Caco-2 (cell line): ENCODE measurements around the gene GRK3. TPM values are rescaled to one million over a fixed set of nuclear protein-coding genes. Genes with fewer than 3 reads are reported as not detected.
"Not testable (repeated sequence)": the region's sequence is repeated elsewhere in the genome, so short reads cannot be mapped to it uniquely, and the experiment has no call there.

ENCODE experiments used
- BruUV-seq: library from RNA; stranded (reverse); fragments of 400-500 nt; replicated peaks from 2 replicates; lab custom pipeline; 2021; lab: Mats Ljungman, UMichigan
- CTCF ChIA-PET: fragments of 300-600 bp; sonication (Branson Sonifier 250); formaldehyde crosslinking; loops from one replicate; lab custom pipeline; 2022; ENCODE audit warnings: antibody characterized with exemption; lab: Charles Lee
- POLR2A ChIA-PET: fragments of 300-600 bp; sonication (Branson Sonifier 250); formaldehyde crosslinking; loops from one replicate; lab custom pipeline; 2022; ENCODE audit warnings: antibody characterized with exemption; lab: Charles Lee
- DNase-seq, 2 experiments: peaks; one replicate each; pipeline versions ENCODE4 v3.0.0 to v3.0.0-alpha.2; 2020 to 2022
- H3K27me3 ChIP-seq: replicated peaks from 2 replicates; pipeline ENCODE4 v1.6.0; 2011; ENCODE audit warnings: low read length; ENCODE audit not compliant: control insufficient read depth, insufficient read depth
- H3K36me3 ChIP-seq: 2 replicates; pipeline ENCODE4 v1.5.1; 2011; ENCODE audit warnings: low read length; ENCODE audit not compliant: control insufficient read depth, insufficient read depth
- H3K4me1 ChIP-seq: fragments of 250-450 bp; sonication (Bioruptor Pico); 2 replicates; pipeline ENCODE4 v1.5.1; 2020; ENCODE audit warnings: mild to moderate bottlenecking
- H3K4me3 ChIP-seq: 2 replicates; pipeline ENCODE4 v1.5.1; 2011; ENCODE audit warnings: low read depth, mild to moderate bottlenecking, control low read depth, low read length
- H3K9me3 ChIP-seq: fragments of 250-450 bp; sonication (Bioruptor Pico); 2 replicates; pipeline ENCODE4 v1.5.1; 2020; ENCODE audit warnings: mild to moderate bottlenecking, moderate library complexity
- H3K27ac Mint-ChIP-seq: one replicate; pipeline ENCODE4 v1.8.0; 2022; ENCODE audit warnings: mixed read lengths; ENCODE audit not compliant: unreplicated experiment
- H3K27me3 Mint-ChIP-seq: one replicate; pipeline ENCODE4 v1.8.0; 2022; ENCODE audit warnings: mixed read lengths; ENCODE audit not compliant: insufficient read depth, unreplicated experiment
- H3K36me3 Mint-ChIP-seq: one replicate; pipeline ENCODE4 v1.8.0; 2022; ENCODE audit warnings: mild to moderate bottlenecking, mixed read lengths; ENCODE audit not compliant: insufficient read depth, unreplicated experiment
- H3K4me1 Mint-ChIP-seq: one replicate; pipeline ENCODE4 v1.8.0; 2022; ENCODE audit warnings: low read depth, mixed read lengths; ENCODE audit not compliant: unreplicated experiment
- H3K4me3 Mint-ChIP-seq: one replicate; pipeline ENCODE4 v1.8.0; 2022; ENCODE audit warnings: mild to moderate bottlenecking, moderate library complexity, mixed read lengths; ENCODE audit not compliant: unreplicated experiment
- H3K9me3 Mint-ChIP-seq: one replicate; pipeline ENCODE4 v1.8.0; 2022; ENCODE audit warnings: mixed read lengths; ENCODE audit not compliant: unreplicated experiment
- intact Hi-C: fragments of 100-400 bp; cut with micrococcal nuclease; formaldehyde crosslinking; loops from one replicate; pipeline ENCODE4 v1.10.0; 2022; ENCODE audit not compliant: unreplicated experiment
- total RNA-seq: library from RNA; stranded (reverse); gene quantifications from 2 replicates; pipeline ENCODE4 v1.2.3, GENCODE V29; 2022
- TF ChIP-seq, protein P1 (sequence below), 2 experiments: fragments of 200-600 bp in 1 of 2; IDR thresholded peaks; 1 replicate in 1 of 2; 2 replicates in 1 of 2; pipeline versions ENCODE4 v1.5.1 to v1.8.0; 2011 to 2022; ENCODE audit warnings: antibody characterized with exemption in 1 of 2, control low read depth in 1 of 2, inconsistent platforms in 1 of 2, low read depth in 1 of 2, low read length in 1 of 2, mild to moderate bottlenecking in 1 of 2, moderate library complexity in 1 of 2; ENCODE audit not compliant: insufficient read depth in 1 of 2, severe bottlenecking in 1 of 2, unreplicated experiment in 1 of 2

The GRK3 gene
- total RNA-seq, 1 experiment from 2014 or later: 9.7 TPM

DNA sequence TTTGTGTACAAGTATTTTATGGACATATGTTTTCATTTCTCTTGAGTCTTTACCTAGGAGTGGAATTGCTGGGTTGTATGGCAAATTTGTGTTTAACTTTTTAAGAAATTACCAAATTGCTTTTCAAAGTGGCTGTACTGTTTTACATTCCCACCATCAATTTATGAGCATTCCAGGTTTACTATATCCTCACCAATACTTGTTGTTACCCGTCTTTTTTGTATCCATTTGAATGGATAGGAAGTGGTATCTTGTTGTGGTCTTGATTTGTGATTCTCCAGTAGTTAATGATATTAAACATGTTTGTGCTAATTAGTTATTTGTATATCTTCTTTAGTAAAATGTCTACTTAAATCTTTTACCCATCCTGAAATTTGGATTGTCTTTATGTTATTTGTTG lies 46.8 kb downstream of the GRK3 start:
- CTCF ChIA-PET, H3K4me3 Mint-ChIP-seq, H3K4me3 ChIP-seq, POLR2A ChIA-PET, H3K36me3 ChIP-seq, H3K27me3 Mint-ChIP-seq, intact Hi-C loops, BruUV-seq, H3K9me3 ChIP-seq, H3K27ac Mint-ChIP-seq, DNase-seq, H3K4me1 ChIP-seq, H3K36me3 Mint-ChIP-seq, H3K27me3 ChIP-seq, H3K9me3 Mint-ChIP-seq, H3K4me1 Mint-ChIP-seq: not testable (repeated sequence)

DNA sequence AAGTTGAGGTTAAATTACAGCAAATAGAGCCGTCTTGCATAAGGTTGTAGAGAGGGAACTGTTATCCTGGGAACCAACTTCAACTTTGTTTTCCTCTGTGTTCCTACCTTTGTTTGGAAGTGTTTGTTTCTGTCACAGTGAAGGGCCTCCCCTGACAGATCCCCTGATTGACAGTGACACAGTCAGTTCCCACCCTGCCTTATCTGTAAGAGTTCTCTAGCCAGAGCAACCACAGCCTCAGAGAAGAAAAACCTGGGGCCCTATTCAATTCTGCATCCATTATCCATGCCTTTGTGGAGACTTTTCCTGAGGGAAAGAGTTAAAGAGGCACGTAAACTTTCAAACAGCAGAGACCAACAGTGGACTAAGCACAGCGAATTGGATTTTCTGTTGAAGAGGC lies 48.7 kb downstream of the GRK3 start:
- H3K36me3 ChIP-seq, H3K4me3 ChIP-seq, H3K36me3 Mint-ChIP-seq, DNase-seq, H3K4me1 Mint-ChIP-seq, H3K27ac Mint-ChIP-seq, BruUV-seq, H3K4me3 Mint-ChIP-seq, intact Hi-C loops, CTCF ChIA-PET, POLR2A ChIA-PET, H3K27me3 Mint-ChIP-seq, H3K27me3 ChIP-seq, H3K9me3 ChIP-seq, H3K9me3 Mint-ChIP-seq, H3K4me1 ChIP-seq: not testable (repeated sequence)

DNA sequence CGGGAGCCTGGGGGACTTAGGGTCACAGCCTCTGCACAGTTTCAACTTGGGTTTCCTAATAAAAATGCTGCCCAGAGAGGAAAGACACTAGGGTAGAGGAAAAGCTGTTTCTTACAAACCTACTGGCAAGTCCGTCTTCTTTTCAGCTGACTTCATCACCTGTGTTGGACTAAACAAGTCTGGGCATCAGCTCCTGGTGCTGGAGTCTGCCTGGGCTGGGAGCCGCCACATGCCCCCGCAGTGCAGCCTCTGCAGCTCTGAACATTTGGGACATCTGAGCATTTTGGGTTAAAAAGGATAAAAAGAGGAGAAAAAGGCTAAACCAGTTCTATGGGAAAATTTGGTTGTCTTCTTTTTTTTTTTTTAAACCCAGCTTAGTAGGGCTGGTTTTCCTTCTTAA lies 49.1 kb downstream of the GRK3 start:
- H3K36me3 ChIP-seq, H3K27me3 ChIP-seq, H3K4me3 ChIP-seq, H3K4me1 ChIP-seq, CTCF ChIA-PET, BruUV-seq, H3K4me3 Mint-ChIP-seq, DNase-seq, H3K27me3 Mint-ChIP-seq, H3K9me3 ChIP-seq, POLR2A ChIA-PET, H3K36me3 Mint-ChIP-seq, H3K9me3 Mint-ChIP-seq, H3K27ac Mint-ChIP-seq, intact Hi-C loops, H3K4me1 Mint-ChIP-seq: not testable (repeated sequence)

DNA sequence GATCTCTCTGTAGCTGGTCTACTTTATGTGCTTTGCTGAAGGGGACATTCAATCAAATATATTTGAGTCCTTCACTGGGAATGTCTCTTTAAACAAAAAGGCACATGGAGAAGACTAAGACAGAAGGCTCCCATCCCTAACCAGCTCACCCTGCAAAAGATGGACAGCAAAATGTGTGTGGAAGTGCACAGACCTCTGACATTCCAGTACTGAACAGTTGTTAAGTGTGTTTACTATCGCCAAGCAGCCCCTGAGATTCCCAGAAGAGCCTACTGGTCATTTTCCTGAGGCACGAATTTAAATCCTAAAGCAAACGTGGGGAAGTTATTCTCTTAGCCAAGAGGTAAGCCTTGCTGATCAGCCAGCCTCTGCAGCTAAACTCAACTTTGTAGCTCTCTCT lies 50.3 kb downstream of the GRK3 start:
- CTCF ChIA-PET, DNase-seq, H3K9me3 Mint-ChIP-seq, BruUV-seq, H3K4me3 ChIP-seq, H3K36me3 ChIP-seq, H3K27me3 Mint-ChIP-seq, H3K36me3 Mint-ChIP-seq, H3K27me3 ChIP-seq, H3K4me3 Mint-ChIP-seq, intact Hi-C loops, H3K27ac Mint-ChIP-seq, H3K9me3 ChIP-seq, H3K4me1 ChIP-seq, H3K4me1 Mint-ChIP-seq, POLR2A ChIA-PET: not testable (repeated sequence)

DNA sequence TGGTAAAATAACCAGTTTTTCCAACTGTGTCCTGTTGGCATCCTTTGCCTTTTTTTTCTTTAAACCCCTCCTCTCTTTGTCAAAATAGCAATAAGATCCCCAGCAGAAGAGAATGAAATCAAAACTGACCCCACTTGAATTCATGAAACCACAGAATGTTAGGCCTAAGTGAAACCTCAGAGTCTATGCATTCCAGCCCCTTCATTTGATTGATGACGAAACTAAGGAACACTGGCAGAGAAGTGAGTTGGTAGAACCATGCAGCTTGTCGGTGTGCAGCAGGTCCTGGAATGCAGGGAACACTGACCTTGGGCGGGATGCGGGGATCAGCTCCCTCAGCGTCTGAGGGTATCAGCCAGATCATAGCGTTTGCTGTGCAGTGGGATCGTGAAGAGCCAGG lies 57.5 kb downstream of the GRK3 start:
- Mint-ChIP-seq H3K36me3 (no peaks in the 10 kb centered on the region), H3K9me3 (no peaks in the 10 kb centered on the region), H3K27me3 (no peaks in the 10 kb centered on the region), H3K4me3 (no peak overlapping the region), H3K4me1 (peaks cover 6% of the 10 kb centered on the region), H3K27ac (no peak overlapping the region)
- TF ChIP-seq, protein P1, sequence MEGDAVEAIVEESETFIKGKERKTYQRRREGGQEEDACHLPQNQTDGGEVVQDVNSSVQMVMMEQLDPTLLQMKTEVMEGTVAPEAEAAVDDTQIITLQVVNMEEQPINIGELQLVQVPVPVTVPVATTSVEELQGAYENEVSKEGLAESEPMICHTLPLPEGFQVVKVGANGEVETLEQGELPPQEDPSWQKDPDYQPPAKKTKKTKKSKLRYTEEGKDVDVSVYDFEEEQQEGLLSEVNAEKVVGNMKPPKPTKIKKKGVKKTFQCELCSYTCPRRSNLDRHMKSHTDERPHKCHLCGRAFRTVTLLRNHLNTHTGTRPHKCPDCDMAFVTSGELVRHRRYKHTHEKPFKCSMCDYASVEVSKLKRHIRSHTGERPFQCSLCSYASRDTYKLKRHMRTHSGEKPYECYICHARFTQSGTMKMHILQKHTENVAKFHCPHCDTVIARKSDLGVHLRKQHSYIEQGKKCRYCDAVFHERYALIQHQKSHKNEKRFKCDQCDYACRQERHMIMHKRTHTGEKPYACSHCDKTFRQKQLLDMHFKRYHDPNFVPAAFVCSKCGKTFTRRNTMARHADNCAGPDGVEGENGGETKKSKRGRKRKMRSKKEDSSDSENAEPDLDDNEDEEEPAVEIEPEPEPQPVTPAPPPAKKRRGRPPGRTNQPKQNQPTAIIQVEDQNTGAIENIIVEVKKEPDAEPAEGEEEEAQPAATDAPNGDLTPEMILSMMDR (IDR thresholded peaks at IDR 0.05; ENCODE audit: insufficient read depth in 1 of 2, low read depth in 1 of 2, low read length in 1 of 2, severe bottlenecking in 1 of 2, unreplicated experiment in 1 of 2): no peak
- H3K27me3 ChIP-seq: no peaks in the 10 kb centered on the region
- no peaks in the 10 kb centered on the region for H3K36me3 ChIP-seq
- CTCF ChIA-PET: no interaction called here
- no peak overlapping the region for H3K4me3 ChIP-seq
- BruUV-seq: no TSS peak
- no peaks in the 10 kb centered on the region for H3K4me1 ChIP-seq
- DNase-seq: no peak
- no peaks in the 10 kb centered on the region for H3K9me3 ChIP-seq
- POLR2A ChIA-PET: no interaction called here
- intact Hi-C loops: no loop called here
